ENCODE data around the gene PTPRCAP. TPM values are rescaled to one million over a fixed set of nuclear protein-coding genes. Genes with fewer than 3 reads are reported as not detected.

PTPRCAP gene
- total and polyA plus RNA-seq, 10 of the 15 experiments (the other 5 are each of a cell fraction or from before 2014, with no cell fraction given): 4.7 to 266 (median 125) TPM

DNA sequence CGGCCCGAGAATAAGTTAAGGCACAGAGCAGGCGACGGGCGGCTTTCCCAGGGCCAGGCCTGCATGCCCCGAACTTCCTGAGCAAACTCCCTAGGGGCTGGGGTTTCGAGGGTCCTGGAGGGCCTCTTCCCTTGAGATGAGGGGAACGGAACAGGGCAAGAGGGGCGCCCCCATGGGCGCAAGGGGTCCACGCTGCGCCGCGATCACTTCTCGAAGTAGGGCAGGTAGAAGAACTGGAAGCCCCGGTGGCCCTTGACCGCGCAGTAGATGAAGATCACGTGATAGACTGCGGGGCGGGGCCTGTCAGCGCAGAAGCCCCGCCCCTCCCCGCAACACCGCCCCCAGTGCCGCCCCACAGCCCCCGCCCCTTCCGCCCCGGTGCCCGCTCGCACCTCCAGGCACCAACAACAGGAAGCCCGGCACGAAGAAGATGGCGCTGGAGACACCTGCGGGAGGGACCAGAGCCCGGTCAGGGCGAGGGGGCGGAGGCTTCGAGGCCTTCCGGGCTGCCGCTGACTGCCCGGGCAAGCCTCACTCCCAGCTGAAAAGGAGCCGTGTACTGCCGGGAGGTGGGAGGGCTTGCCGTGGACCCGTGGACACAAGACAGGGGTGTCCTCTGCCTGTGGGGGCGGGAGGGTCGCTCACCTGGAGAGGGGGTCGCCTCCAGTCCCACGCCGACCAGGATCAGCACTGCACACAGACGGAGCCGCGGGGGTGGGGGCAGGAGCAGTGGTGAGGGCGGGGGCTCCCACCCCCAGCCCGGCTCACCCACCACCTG is 27.1 kb upstream of the PTPRCAP start (continued):
- no peak for TF ChIP-seq SMAD1 (IDR thresholded peaks at IDR 0.05; ENCODE audit: low read depth, partially characterized antibody)
- no peak for TF ChIP-seq CEBPB (IDR thresholded peaks at IDR 0.05; ENCODE audit: borderline replicate concordance in 1 of 2, low read depth in 2 of 2, low read length in 2 of 2)
- no peak; the same call in 1 of the 2 replicates for TF ChIP-seq SIN3A (IDR thresholded peaks at IDR 0.05; ENCODE audit: low read depth, low read length)
- TF ChIP-seq CREB1 (IDR thresholded peaks at IDR 0.05; ENCODE audit: low read depth): no peak
- TF ChIP-seq MYC (IDR thresholded peaks at IDR 0.05; ENCODE audit: insufficient read depth, insufficient read length, insufficient replicate concordance, low read length, severe bottlenecking): no peak
- TF ChIP-seq YBX1 (IDR thresholded peaks at IDR 0.05): no peak
- no peak for TF ChIP-seq CBX5 (IDR thresholded peaks at IDR 0.05; ENCODE audit: low read depth)
- no peak for TF ChIP-seq ZNF24 (IDR thresholded peaks at IDR 0.05)
- no peak for TF ChIP-seq BCL11A (IDR thresholded peaks at IDR 0.05; ENCODE audit: low read depth, low read length)
- no peak for TF ChIP-seq RFX5 (IDR thresholded peaks at IDR 0.05; ENCODE audit: low read depth, low read length)
- TF ChIP-seq RAD51 (IDR thresholded peaks at IDR 0.05): peak; percentile 96
- no peak for TF ChIP-seq ZNF384 (IDR thresholded peaks at IDR 0.05; ENCODE audit: borderline replicate concordance, low read depth, low read length)
- no peak for TF ChIP-seq RAD21 (IDR thresholded peaks at IDR 0.05; ENCODE audit: insufficient read depth, low read depth, low read length)
- no peak for TF ChIP-seq STAT3 (IDR thresholded peaks at IDR 0.05; ENCODE audit: low read depth, low read length)
- no peak; the same call in 1 of the 2 replicates for TF ChIP-seq HCFC1 (IDR thresholded peaks at IDR 0.05; ENCODE audit: low read length)
- no peak for TF ChIP-seq RB1 (IDR thresholded peaks at IDR 0.05; ENCODE audit: borderline replicate concordance)
- TF ChIP-seq SREBF1 (IDR thresholded peaks at IDR 0.05; ENCODE audit: low read length): no peak
- no peak for TF ChIP-seq ZSCAN29 (IDR thresholded peaks at IDR 0.05)
- TF ChIP-seq, protein P1, sequence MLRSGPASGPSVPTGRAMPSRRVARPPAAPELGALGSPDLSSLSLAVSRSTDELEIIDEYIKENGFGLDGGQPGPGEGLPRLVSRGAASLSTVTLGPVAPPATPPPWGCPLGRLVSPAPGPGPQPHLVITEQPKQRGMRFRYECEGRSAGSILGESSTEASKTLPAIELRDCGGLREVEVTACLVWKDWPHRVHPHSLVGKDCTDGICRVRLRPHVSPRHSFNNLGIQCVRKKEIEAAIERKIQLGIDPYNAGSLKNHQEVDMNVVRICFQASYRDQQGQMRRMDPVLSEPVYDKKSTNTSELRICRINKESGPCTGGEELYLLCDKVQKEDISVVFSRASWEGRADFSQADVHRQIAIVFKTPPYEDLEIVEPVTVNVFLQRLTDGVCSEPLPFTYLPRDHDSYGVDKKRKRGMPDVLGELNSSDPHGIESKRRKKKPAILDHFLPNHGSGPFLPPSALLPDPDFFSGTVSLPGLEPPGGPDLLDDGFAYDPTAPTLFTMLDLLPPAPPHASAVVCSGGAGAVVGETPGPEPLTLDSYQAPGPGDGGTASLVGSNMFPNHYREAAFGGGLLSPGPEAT (IDR thresholded peaks at IDR 0.05; ENCODE audit: low read depth): 0 out of 2 replicates have a peak, but pooled peaks have one; percentile 23
- TF ChIP-seq TCF3 (IDR thresholded peaks at IDR 0.05; ENCODE audit: borderline replicate concordance, insufficient read depth, low read depth, low read length): 0 out of 2 replicates have a peak, but pooled peaks have one; percentile 58
- TF ChIP-seq SMARCA5 (IDR thresholded peaks at IDR 0.05): 0 out of 2 replicates have a peak, but pooled peaks have one; percentile 29
- TF ChIP-seq, protein P2, sequence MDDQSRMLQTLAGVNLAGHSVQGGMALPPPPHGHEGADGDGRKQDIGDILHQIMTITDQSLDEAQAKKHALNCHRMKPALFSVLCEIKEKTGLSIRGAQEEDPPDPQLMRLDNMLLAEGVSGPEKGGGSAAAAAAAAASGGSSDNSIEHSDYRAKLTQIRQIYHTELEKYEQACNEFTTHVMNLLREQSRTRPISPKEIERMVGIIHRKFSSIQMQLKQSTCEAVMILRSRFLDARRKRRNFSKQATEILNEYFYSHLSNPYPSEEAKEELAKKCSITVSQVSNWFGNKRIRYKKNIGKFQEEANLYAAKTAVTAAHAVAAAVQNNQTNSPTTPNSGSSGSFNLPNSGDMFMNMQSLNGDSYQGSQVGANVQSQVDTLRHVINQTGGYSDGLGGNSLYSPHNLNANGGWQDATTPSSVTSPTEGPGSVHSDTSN (IDR thresholded peaks at IDR 0.05; ENCODE audit: insufficient replicate concordance, low read depth, low read length): no peak
- TF ChIP-seq, protein P3, sequence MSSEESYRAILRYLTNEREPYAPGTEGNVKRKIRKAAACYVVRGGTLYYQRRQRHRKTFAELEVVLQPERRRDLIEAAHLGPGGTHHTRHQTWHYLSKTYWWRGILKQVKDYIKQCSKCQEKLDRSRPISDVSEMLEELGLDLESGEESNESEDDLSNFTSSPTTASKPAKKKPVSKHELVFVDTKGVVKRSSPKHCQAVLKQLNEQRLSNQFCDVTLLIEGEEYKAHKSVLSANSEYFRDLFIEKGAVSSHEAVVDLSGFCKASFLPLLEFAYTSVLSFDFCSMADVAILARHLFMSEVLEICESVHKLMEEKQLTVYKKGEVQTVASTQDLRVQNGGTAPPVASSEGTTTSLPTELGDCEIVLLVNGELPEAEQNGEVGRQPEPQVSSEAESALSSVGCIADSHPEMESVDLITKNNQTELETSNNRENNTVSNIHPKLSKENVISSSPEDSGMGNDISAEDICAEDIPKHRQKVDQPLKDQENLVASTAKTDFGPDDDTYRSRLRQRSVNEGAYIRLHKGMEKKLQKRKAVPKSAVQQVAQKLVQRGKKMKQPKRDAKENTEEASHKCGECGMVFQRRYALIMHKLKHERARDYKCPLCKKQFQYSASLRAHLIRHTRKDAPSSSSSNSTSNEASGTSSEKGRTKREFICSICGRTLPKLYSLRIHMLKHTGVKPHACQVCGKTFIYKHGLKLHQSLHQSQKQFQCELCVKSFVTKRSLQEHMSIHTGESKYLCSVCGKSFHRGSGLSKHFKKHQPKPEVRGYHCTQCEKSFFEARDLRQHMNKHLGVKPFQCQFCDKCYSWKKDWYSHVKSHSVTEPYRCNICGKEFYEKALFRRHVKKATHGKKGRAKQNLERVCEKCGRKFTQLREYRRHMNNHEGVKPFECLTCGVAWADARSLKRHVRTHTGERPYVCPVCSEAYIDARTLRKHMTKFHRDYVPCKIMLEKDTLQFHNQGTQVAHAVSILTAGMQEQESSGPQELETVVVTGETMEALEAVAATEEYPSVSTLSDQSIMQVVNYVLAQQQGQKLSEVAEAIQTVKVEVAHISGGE (CRISPR knock-in tag; IDR thresholded peaks at IDR 0.05): no peak
- TF ChIP-seq, protein P4, sequence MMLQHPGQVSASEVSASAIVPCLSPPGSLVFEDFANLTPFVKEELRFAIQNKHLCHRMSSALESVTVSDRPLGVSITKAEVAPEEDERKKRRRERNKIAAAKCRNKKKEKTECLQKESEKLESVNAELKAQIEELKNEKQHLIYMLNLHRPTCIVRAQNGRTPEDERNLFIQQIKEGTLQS (IDR thresholded peaks at IDR 0.05; ENCODE audit: borderline replicate concordance, extremely low read depth, low read depth, low read length): no peak; the same call in 1 of the 2 replicates

Data from GM12878 (cell line).